Measurements from ENCODE around the gene MAML2. TPM values are rescaled to one million over a fixed set of nuclear protein-coding genes. Genes with fewer than 3 reads are reported as not detected.

The MAML2 gene
- total and polyA plus RNA-seq, 4 donors: 0.56 to 2.1 (median 1.4) TPM

- TF ChIP-seq ZBTB33 (IDR thresholded peaks at IDR 0.05): no peak
- no peak for TF ChIP-seq MAX (IDR thresholded peaks at IDR 0.05)
- TF ChIP-seq ATF3 (IDR thresholded peaks at IDR 0.05): no peak
- TF ChIP-seq EGR1 (IDR thresholded peaks at IDR 0.05; ENCODE audit: low read depth in 2 of 2): no peak
- TF ChIP-seq SP1 (IDR thresholded peaks at IDR 0.05): no peak
Measured at GRCh38 chr11:96127596-96127959, 215.4 kb downstream of the MAML2 start (continued).

- Histone ChIP-seq H3K9ac (ENCODE audit: low read depth in 1 of 2, low read length in 2 of 2) (no peak overlapping the region), H3K27ac (ENCODE audit: low read depth in 1 of 2, low read length in 2 of 2) (no peak overlapping the region), H3K27me3 (ENCODE audit: control insufficient read depth in 4 of 4, insufficient read depth in 4 of 4, low read length in 3 of 4) (peaks cover 0 to 3% (median 0%) of the 10 kb centered on the region in 4 donors), H3K4me1 (ENCODE audit: control insufficient read depth in 4 of 4, insufficient read depth in 4 of 4, low read length in 3 of 4) (no peaks in the 10 kb centered on the region), H3K9me3 (ENCODE audit: control insufficient read depth in 4 of 4, low read length in 3 of 4) (no peaks in the 10 kb centered on the region), H3K4me3 (ENCODE audit: low read depth in 1 of 3, low read length in 3 of 3) (no peak overlapping the region), H3K36me3 (ENCODE audit: control insufficient read depth in 4 of 4, insufficient read depth in 3 of 4, low read depth in 1 of 4, low read length in 3 of 4) (no peaks in the 10 kb centered on the region)
- WGBS: 71% methylated on average over 4 of the region's 4 CpGs
- no peak for DNase-seq (ENCODE audit: low spot score)
- TF ChIP-seq CTCF (IDR thresholded peaks at IDR 0.05; ENCODE audit: low read depth, low read length, missing input control) (no peak), NR2F2 (IDR thresholded peaks at IDR 0.05) (no peak), RXRA (IDR thresholded peaks at IDR 0.05) (no peak), HNF4A (conservative IDR thresholded peaks at IDR 0.05) (no peak), ATF3 (IDR thresholded peaks at IDR 0.05) (no peak), REST (IDR thresholded peaks at IDR 0.05) (no peak), MAX (IDR thresholded peaks at IDR 0.05) (no peak), JUND (IDR thresholded peaks at IDR 0.05) (no peak), ZBTB33 (IDR thresholded peaks at IDR 0.05) (no peak), FOXA2 (IDR thresholded peaks at IDR 0.05) (no peak), FOXA1 (IDR thresholded peaks at IDR 0.05) (no peak), HNF4G (IDR thresholded peaks at IDR 0.05) (no peak), RAD21 (IDR thresholded peaks at IDR 0.05) (no peak), TAF1 (conservative IDR thresholded peaks at IDR 0.05) (no peak), SP1 (IDR thresholded peaks at IDR 0.05) (no peak), YY1 (IDR thresholded peaks at IDR 0.05) (no peak), EGR1 (IDR thresholded peaks at IDR 0.05; ENCODE audit: low read depth in 2 of 2) (no peak)
Measured at GRCh38 chr11:96126917-96127595, 215.9 kb downstream of the MAML2 start.

All from liver (tissue), 9 donors.